NB4 (cell line): Measurements from ENCODE around the gene CLEC7A.

Experiments
- MYC ChIP-seq: IDR thresholded peaks from 2 replicates; pipeline ENCODE4 v1.6.1; 2011; ENCODE audit warnings: low read depth, low read length
- POLR2A ChIP-seq: IDR thresholded peaks from 2 replicates; pipeline ENCODE4 v1.6.1; 2011; ENCODE audit warnings: mild to moderate bottlenecking; ENCODE audit not compliant: insufficient read length; ENCODE audit errors: extremely low read depth
- TF ChIP-seq, protein P1 (sequence below): IDR thresholded peaks from one replicate; pipeline ENCODE4 v1.5.1; 2012; ENCODE audit warnings: low read depth, low read length
- TF ChIP-seq, protein P2 (sequence below): IDR thresholded peaks from 2 replicates; pipeline ENCODE4 v1.6.1; 2011; ENCODE audit warnings: low read depth, low read length

- TF ChIP-seq, protein P1, sequence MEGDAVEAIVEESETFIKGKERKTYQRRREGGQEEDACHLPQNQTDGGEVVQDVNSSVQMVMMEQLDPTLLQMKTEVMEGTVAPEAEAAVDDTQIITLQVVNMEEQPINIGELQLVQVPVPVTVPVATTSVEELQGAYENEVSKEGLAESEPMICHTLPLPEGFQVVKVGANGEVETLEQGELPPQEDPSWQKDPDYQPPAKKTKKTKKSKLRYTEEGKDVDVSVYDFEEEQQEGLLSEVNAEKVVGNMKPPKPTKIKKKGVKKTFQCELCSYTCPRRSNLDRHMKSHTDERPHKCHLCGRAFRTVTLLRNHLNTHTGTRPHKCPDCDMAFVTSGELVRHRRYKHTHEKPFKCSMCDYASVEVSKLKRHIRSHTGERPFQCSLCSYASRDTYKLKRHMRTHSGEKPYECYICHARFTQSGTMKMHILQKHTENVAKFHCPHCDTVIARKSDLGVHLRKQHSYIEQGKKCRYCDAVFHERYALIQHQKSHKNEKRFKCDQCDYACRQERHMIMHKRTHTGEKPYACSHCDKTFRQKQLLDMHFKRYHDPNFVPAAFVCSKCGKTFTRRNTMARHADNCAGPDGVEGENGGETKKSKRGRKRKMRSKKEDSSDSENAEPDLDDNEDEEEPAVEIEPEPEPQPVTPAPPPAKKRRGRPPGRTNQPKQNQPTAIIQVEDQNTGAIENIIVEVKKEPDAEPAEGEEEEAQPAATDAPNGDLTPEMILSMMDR: no peak
- TF ChIP-seq POLR2A: no peak
- TF ChIP-seq MYC: no peak
- TF ChIP-seq, protein P2, sequence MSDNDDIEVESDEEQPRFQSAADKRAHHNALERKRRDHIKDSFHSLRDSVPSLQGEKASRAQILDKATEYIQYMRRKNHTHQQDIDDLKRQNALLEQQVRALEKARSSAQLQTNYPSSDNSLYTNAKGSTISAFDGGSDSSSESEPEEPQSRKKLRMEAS: no peak
Observed at GRCh38 chr12:10110256-10110844, 19.6 kb downstream of the CLEC7A start.
